ENCODE measurements around the gene ANKS1B.

ANKS1B gene

GRCh38 chr12:99948370-99948769, 36.4 kb downstream of the ANKS1B start:
- H3K9me3 ChIP-seq (ENCODE audit: low read length), result no peaks in the 10 kb centered on the region
- no peak overlapping the region for H3K4me3 ChIP-seq (ENCODE audit: low read length)
- no peaks in the 10 kb centered on the region for H3K4me1 ChIP-seq (ENCODE audit: insufficient read depth, low read length)
- H3K36me3 ChIP-seq (ENCODE audit: insufficient read depth, low read length), result no peaks in the 10 kb centered on the region
- peaks cover 2% of the 10 kb centered on the region for H3K27me3 ChIP-seq (ENCODE audit: insufficient read depth, low read length)
- no peak overlapping the region for H2AFZ ChIP-seq (ENCODE audit: low read depth, low read length)

- no peaks in the 10 kb centered on the region for H3K9me3 ChIP-seq (ENCODE audit: low read length)
- H3K36me3 ChIP-seq (ENCODE audit: insufficient read depth, low read length), result no peaks in the 10 kb centered on the region
- H3K4me1 ChIP-seq (ENCODE audit: insufficient read depth, low read length), result no peaks in the 10 kb centered on the region
- H3K4me3 ChIP-seq (ENCODE audit: low read length), result no peak overlapping the region
- H3K27me3 ChIP-seq (ENCODE audit: insufficient read depth, low read length), result peaks cover 5% of the 10 kb centered on the region
- H2AFZ ChIP-seq (ENCODE audit: low read depth, low read length), result no peak overlapping the region
Measured at GRCh38 chr12:99946131-99946530, 38.6 kb downstream of the ANKS1B start.

- H3K27me3 ChIP-seq (ENCODE audit: insufficient read depth, low read length), result no peaks in the 10 kb centered on the region
- H3K4me3 ChIP-seq (ENCODE audit: low read length), result no peak overlapping the region
- no peaks in the 10 kb centered on the region for H3K9me3 ChIP-seq (ENCODE audit: low read length)
- H3K36me3 ChIP-seq (ENCODE audit: insufficient read depth, low read length), result no peaks in the 10 kb centered on the region
- H3K4me1 ChIP-seq (ENCODE audit: insufficient read depth, low read length), result no peaks in the 10 kb centered on the region
- H2AFZ ChIP-seq (ENCODE audit: low read depth, low read length), result no peak overlapping the region
Measured at GRCh38 chr12:99935608-99936007, 49.1 kb downstream of the ANKS1B start.

GRCh38 chr12:99926511-99927169, 58.1 kb downstream of the ANKS1B start:
- no peak overlapping the region for H3K4me3 ChIP-seq (ENCODE audit: low read length)
- no peak overlapping the region for H2AFZ ChIP-seq (ENCODE audit: low read depth, low read length)
- H3K27me3 ChIP-seq (ENCODE audit: insufficient read depth, low read length), result no peaks in the 10 kb centered on the region
- no peaks in the 10 kb centered on the region for H3K4me1 ChIP-seq (ENCODE audit: insufficient read depth, low read length)
- no peaks in the 10 kb centered on the region for H3K9me3 ChIP-seq (ENCODE audit: low read length)
- H3K36me3 ChIP-seq (ENCODE audit: insufficient read depth, low read length), result no peaks in the 10 kb centered on the region

GRCh38 chr12:99920353-99920960, 64.3 kb downstream of the ANKS1B start:
- H3K27me3 ChIP-seq (ENCODE audit: insufficient read depth, low read length), result no peaks in the 10 kb centered on the region
- no peaks in the 10 kb centered on the region for H3K36me3 ChIP-seq (ENCODE audit: insufficient read depth, low read length)
- H3K4me3 ChIP-seq (ENCODE audit: low read length), result no peak overlapping the region
- H2AFZ ChIP-seq (ENCODE audit: low read depth, low read length), result no peak overlapping the region
- H3K9me3 ChIP-seq (ENCODE audit: low read length), result no peaks in the 10 kb centered on the region
- H3K4me1 ChIP-seq (ENCODE audit: insufficient read depth, low read length), result no peaks in the 10 kb centered on the region

- Histone ChIP-seq H3K4me1 (ENCODE audit: insufficient read depth, low read length) (no peaks in the 10 kb centered on the region), H2AFZ (ENCODE audit: low read depth, low read length) (no peak overlapping the region), H3K27me3 (ENCODE audit: insufficient read depth, low read length) (no peaks in the 10 kb centered on the region), H3K4me3 (ENCODE audit: low read length) (no peak overlapping the region), H3K9me3 (ENCODE audit: low read length) (no peaks in the 10 kb centered on the region), H3K36me3 (ENCODE audit: insufficient read depth, low read length) (no peaks in the 10 kb centered on the region)
Measured at GRCh38 chr12:99917711-99918402, 66.9 kb downstream of the ANKS1B start.

GRCh38 chr12:99916555-99916954, 68.2 kb downstream of the ANKS1B start:
- Histone ChIP-seq H2AFZ (ENCODE audit: low read depth, low read length) (no peak overlapping the region), H3K4me3 (ENCODE audit: low read length) (no peak overlapping the region), H3K4me1 (ENCODE audit: insufficient read depth, low read length) (no peaks in the 10 kb centered on the region), H3K36me3 (ENCODE audit: insufficient read depth, low read length) (no peaks in the 10 kb centered on the region), H3K27me3 (ENCODE audit: insufficient read depth, low read length) (no peaks in the 10 kb centered on the region), H3K9me3 (ENCODE audit: low read length) (no peaks in the 10 kb centered on the region)

GRCh38 chr12:99915251-99916082, 69.3 kb downstream of the ANKS1B start:
- Histone ChIP-seq H2AFZ (ENCODE audit: low read depth, low read length) (no peak overlapping the region), H3K36me3 (ENCODE audit: insufficient read depth, low read length) (no peaks in the 10 kb centered on the region), H3K4me3 (ENCODE audit: low read length) (no peak overlapping the region), H3K27me3 (ENCODE audit: insufficient read depth, low read length) (no peaks in the 10 kb centered on the region), H3K4me1 (ENCODE audit: insufficient read depth, low read length) (no peaks in the 10 kb centered on the region), H3K9me3 (ENCODE audit: low read length) (no peaks in the 10 kb centered on the region)

- Histone ChIP-seq H3K4me1 (ENCODE audit: insufficient read depth, low read length) (no peaks in the 10 kb centered on the region), H3K27me3 (ENCODE audit: insufficient read depth, low read length) (no peaks in the 10 kb centered on the region), H3K36me3 (ENCODE audit: insufficient read depth, low read length) (no peaks in the 10 kb centered on the region), H3K9me3 (ENCODE audit: low read length) (no peaks in the 10 kb centered on the region), H3K4me3 (ENCODE audit: low read length) (no peak overlapping the region), H2AFZ (ENCODE audit: low read depth, low read length) (no peak overlapping the region)
Measured at GRCh38 chr12:99914206-99914605, 70.5 kb downstream of the ANKS1B start.

- H3K36me3 ChIP-seq (ENCODE audit: insufficient read depth, low read length), result no peaks in the 10 kb centered on the region
- H3K27me3 ChIP-seq (ENCODE audit: insufficient read depth, low read length), result no peaks in the 10 kb centered on the region
- no peak overlapping the region for H2AFZ ChIP-seq (ENCODE audit: low read depth, low read length)
- H3K4me1 ChIP-seq (ENCODE audit: insufficient read depth, low read length), result no peaks in the 10 kb centered on the region
- no peak overlapping the region for H3K4me3 ChIP-seq (ENCODE audit: low read length)
- H3K9me3 ChIP-seq (ENCODE audit: low read length), result no peaks in the 10 kb centered on the region
Measured at GRCh38 chr12:99911967-99912366, 72.8 kb downstream of the ANKS1B start.

GRCh38 chr12:99911081-99911480, 73.7 kb downstream of the ANKS1B start:
- Histone ChIP-seq H2AFZ (ENCODE audit: low read depth, low read length) (no peak overlapping the region), H3K27me3 (ENCODE audit: insufficient read depth, low read length) (no peaks in the 10 kb centered on the region), H3K36me3 (ENCODE audit: insufficient read depth, low read length) (no peaks in the 10 kb centered on the region), H3K4me3 (ENCODE audit: low read length) (no peak overlapping the region), H3K9me3 (ENCODE audit: low read length) (no peaks in the 10 kb centered on the region), H3K4me1 (ENCODE audit: insufficient read depth, low read length) (no peaks in the 10 kb centered on the region)

- H3K9me3 ChIP-seq (ENCODE audit: low read length), result no peaks in the 10 kb centered on the region
- no peak overlapping the region for H2AFZ ChIP-seq (ENCODE audit: low read depth, low read length)
- no peaks in the 10 kb centered on the region for H3K4me1 ChIP-seq (ENCODE audit: insufficient read depth, low read length)
- H3K4me3 ChIP-seq (ENCODE audit: low read length), result no peak overlapping the region
- no peaks in the 10 kb centered on the region for H3K36me3 ChIP-seq (ENCODE audit: insufficient read depth, low read length)
- H3K27me3 ChIP-seq (ENCODE audit: insufficient read depth, low read length), result no peaks in the 10 kb centered on the region
Measured at GRCh38 chr12:99910342-99910741, 74.4 kb downstream of the ANKS1B start.

All from neuron (in vitro differentiated cells).